ENCODE results near the gene MAGEB1. TPM values are rescaled to one million over a fixed set of nuclear protein-coding genes. Genes with fewer than 3 reads are reported as not detected.

Gene MAGEB1
- polyA plus RNA-seq, 3 donors = not detected

GRCh38 chrX:30262763-30263162 is 15.8 kb downstream of the MAGEB1 start:
- H3K36me3 Mint-ChIP-seq = no peaks in the 10 kb centered on the region
- Histone ChIP-seq H3K27ac (ENCODE audit: low read depth in 1 of 2, low read length in 2 of 2) (no peak overlapping the region), H3K4me2 (replicated peaks; ENCODE audit: extremely low read depth, low read length, poor library complexity, severe bottlenecking) (no peak overlapping the region), H3K4me3 (replicated peaks in 1 of 3; ENCODE audit: low read depth in 2 of 3, low read length in 3 of 3) (no peak overlapping the region), H3K27me3 (ENCODE audit: control insufficient read depth in 2 of 2, insufficient read depth in 2 of 2, low read length in 2 of 2) (peaks cover 0 to 2% of the 10 kb centered on the region in 2 donors), H3K9ac (ENCODE audit: insufficient read depth, low read length, poor library complexity, severe bottlenecking) (no peak overlapping the region), H3K4me1 (ENCODE audit: control insufficient read depth in 1 of 2, insufficient read depth in 2 of 2, low read length in 2 of 2) (no peaks in the 10 kb centered on the region), H2AFZ (ENCODE audit: insufficient read depth, low read depth, low read length, poor library complexity, severe bottlenecking) (no peak overlapping the region), H3K9me3 (replicated peaks in 1 of 2; ENCODE audit: control insufficient read depth in 1 of 2, insufficient read depth in 1 of 2, low read length in 2 of 2) (no peaks in the 10 kb centered on the region), H3K36me3 (replicated peaks in 1 of 2; ENCODE audit: control insufficient read depth in 1 of 2, insufficient read depth in 2 of 2, low read length in 2 of 2) (no peaks in the 10 kb centered on the region), H4K20me1 (ENCODE audit: insufficient read depth, low read length) (no peaks in the 10 kb centered on the region), H3K79me2 (ENCODE audit: insufficient read depth, low read length) (no peaks in the 10 kb centered on the region)
- no peaks in the 10 kb centered on the region for H3K4me1 Mint-ChIP-seq
- no peak overlapping the region for H3K4me3 Mint-ChIP-seq
- no peak for DNase-seq
- no peaks in the 10 kb centered on the region for H3K9me3 Mint-ChIP-seq
- H3K27ac Mint-ChIP-seq = no peak overlapping the region
- H3K27me3 Mint-ChIP-seq (ENCODE audit: low read depth in 3 of 3) = peaks cover 0 to 5% (median 0%) of the 10 kb centered on the region in 3 donors
- TF ChIP-seq CTCF (IDR thresholded peaks at IDR 0.05) = no peak
- WGBS (ENCODE audit: insufficient coverage) = no CpG with 5 or more reads among the region's 1 CpG
- intact Hi-C loops (cut with micrococcal nuclease) = no loop called here

GRCh38 chrX:30270639-30271038 is 23.7 kb downstream of the MAGEB1 start:
- no peak for TF ChIP-seq CTCF (IDR thresholded peaks at IDR 0.05)
- Mint-ChIP-seq H3K36me3 (no peaks in the 10 kb centered on the region), H3K27ac (no peak overlapping the region), H3K4me3 (no peak overlapping the region), H3K9me3 (peaks cover 0 to 5% (median 2%) of the 10 kb centered on the region in 7 donors), H3K4me1 (no peaks in the 10 kb centered on the region), H3K27me3 (ENCODE audit: low read depth in 3 of 3) (peaks cover 0 to 3% (median 2%) of the 10 kb centered on the region in 3 donors)
- Histone ChIP-seq H3K4me2 (replicated peaks; ENCODE audit: extremely low read depth, low read length, poor library complexity, severe bottlenecking) (no peak overlapping the region), H3K36me3 (replicated peaks in 1 of 2; ENCODE audit: control insufficient read depth in 1 of 2, insufficient read depth in 2 of 2, low read length in 2 of 2) (no peaks in the 10 kb centered on the region), H3K79me2 (ENCODE audit: insufficient read depth, low read length) (no peaks in the 10 kb centered on the region), H3K4me3 (replicated peaks in 1 of 3; ENCODE audit: low read depth in 2 of 3, low read length in 3 of 3) (no peak overlapping the region), H3K9ac (ENCODE audit: insufficient read depth, low read length, poor library complexity, severe bottlenecking) (no peak overlapping the region), H3K27ac (ENCODE audit: low read depth in 1 of 2, low read length in 2 of 2) (no peak overlapping the region), H3K27me3 (ENCODE audit: control insufficient read depth in 2 of 2, insufficient read depth in 2 of 2, low read length in 2 of 2) (peaks cover 0 to under 1% of the 10 kb centered on the region in 2 donors), H3K9me3 (replicated peaks in 1 of 2; ENCODE audit: control insufficient read depth in 1 of 2, insufficient read depth in 1 of 2, low read length in 2 of 2) (no peaks in the 10 kb centered on the region), H4K20me1 (ENCODE audit: insufficient read depth, low read length) (no peaks in the 10 kb centered on the region), H2AFZ (ENCODE audit: insufficient read depth, low read depth, low read length, poor library complexity, severe bottlenecking) (no peak overlapping the region), H3K4me1 (ENCODE audit: control insufficient read depth in 1 of 2, insufficient read depth in 2 of 2, low read length in 2 of 2) (no peaks in the 10 kb centered on the region)
- 100% methylated on average over 2 of the region's 3 CpGs for WGBS (ENCODE audit: insufficient coverage)
- no peak for DNase-seq
- intact Hi-C loops (cut with micrococcal nuclease) = no loop called here

All from CD14-positive monocyte (primary cell).